Measurements from ENCODE around the gene CSF2.

CSF2 gene

GRCh38 chr5:132054697-132055440, 18.7 kb upstream of the CSF2 start:
- no peak for DNase-seq (ENCODE audit: low read depth)

- no peak for DNase-seq (ENCODE audit: low read depth)
These were observed 18.2 kb upstream of the CSF2 start for GRCh38 chr5:132055441-132055807.

- peak; percentile 62 for DNase-seq (ENCODE audit: low read depth)
These were observed 17.6 kb upstream of the CSF2 start for GRCh38 chr5:132055808-132056609.

- DNase-seq (ENCODE audit: low read depth): no peak
These were observed 16.7 kb upstream of the CSF2 start for GRCh38 chr5:132056610-132057497.

- no peak for DNase-seq (ENCODE audit: low read depth)
These were observed 15.9 kb upstream of the CSF2 start for GRCh38 chr5:132057498-132058255.

DNA sequence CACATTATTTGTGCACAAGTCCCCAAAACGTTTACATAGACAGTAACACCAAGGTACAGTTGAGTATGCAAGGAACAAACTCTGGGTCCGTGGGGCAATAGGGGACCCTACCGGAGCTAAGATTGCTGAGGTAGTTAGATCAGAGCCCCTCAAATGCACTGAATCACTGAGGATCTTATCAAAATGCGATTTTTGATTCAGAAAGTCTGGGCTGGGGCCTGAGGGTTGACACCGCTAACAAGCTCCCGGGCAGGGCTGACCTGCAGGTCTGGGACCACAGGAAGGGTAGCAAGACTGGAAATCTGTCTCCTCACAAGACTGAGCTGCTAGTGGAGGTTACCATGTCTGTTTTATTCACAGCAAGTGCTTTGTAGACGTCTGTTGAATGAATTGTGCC, 14.9 kb upstream of the CSF2 start:
- no peak for DNase-seq (ENCODE audit: low read depth)

DNA sequence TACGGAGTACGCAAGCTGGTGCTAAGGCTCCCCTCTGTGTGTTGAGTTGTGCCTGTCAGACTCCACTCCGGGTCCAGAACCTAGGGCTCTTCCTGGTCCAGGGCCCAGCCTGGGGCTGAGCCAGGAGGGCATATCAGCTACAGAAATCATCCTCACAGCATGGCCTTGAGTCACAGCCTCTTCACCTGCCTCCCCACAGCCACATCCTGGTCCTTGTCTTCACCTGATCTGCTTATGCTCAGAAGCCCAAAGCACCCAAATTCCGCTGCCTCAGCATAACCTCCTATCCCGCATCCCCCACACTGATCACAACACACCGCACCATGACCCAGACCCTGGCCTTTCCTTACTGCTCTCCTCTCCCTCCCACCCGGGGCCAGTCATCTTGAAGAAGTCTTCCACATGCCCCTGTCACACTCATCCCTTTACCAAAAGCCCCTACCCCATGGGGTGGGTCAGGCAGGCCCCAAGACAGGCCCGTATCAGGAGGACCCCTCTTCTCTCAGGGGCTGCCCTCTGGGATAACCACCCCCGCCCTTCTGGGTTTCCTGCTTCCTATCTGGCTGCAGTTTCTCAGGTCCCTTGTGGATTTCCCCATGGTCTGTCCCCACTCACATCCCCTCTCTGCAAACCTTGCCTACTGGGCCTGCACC, 14.4 kb upstream of the CSF2 start:
- DNase-seq (ENCODE audit: low read depth): peak; percentile 34

GRCh38 chr5:132059696-132060500, 13.7 kb upstream of the CSF2 start:
- no peak for DNase-seq (ENCODE audit: low read depth)

DNA sequence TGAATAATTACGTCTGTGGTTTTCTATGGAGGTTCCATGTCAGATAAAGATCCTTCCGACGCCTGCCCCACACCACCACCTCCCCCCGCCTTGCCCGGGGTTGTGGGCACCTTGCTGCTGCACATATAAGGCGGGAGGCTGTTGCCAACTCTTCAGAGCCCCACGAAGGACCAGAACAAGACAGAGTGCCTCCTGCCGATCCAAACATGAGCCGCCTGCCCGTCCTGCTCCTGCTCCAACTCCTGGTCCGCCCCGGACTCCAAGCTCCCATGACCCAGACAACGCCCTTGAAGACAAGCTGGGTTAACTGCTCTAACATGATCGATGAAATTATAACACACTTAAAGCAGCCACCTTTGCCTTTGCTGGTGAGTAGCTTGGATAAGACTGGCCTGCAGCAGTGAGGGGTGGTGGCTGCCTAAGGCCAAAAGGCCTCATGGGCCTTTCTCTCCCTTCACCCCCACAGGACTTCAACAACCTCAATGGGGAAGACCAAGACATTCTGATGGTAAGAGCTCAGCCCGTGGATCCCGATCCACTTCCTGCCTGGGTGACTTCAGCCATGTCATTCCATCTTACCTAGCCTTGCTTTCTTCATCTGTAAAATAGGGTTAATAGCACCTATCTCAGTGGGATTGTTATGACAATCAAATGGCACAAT, 13.0 kb upstream of the CSF2 start, which contains the start of gene IL3:
Gene IL3, plus strand, starts transcription at position 155 of the 661 bp plus-strand sequence. Its CDS starts 52 bp downstream, at position 207.
- no peak for DNase-seq (ENCODE audit: low read depth)

DNA sequence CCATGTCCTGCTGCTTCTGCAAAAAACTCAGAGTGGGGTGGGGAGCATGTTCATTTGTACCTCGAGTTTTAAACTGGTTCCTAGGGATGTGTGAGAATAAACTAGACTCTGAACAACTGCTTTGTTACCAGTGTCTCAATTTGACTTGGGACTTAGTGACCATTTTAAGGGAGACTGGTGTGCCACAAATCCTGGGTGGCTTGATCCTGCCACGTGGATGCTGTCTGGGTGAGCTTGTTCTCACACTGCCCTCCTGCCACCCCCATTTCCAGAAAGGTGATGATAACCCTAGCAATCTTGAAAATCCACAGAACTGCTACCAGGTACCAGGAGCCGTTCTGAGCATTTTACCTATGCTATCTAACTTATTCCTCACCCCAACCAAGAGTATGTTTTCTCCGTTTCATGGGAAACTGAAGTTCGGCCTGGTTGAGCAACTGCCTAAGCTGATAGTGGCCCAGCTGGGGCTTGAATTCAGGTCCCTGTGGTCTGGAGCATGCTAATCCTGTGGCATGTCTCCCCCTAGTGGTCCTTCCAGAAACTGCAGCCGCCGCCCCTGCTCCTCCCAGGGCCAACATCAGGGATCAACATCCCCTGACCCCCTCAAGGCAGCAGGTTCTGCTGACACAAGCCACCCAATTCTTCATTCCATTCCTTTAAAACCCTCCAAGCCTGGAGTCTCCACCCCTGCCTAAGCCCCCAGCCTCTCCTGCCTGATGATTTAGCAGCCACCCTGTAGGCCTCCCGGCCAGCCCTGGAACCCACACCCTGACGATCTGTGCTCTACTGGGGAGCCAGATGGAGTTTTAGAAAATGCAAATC, 10.3 kb upstream of the CSF2 start:
- peak; percentile 31 for DNase-seq (ENCODE audit: low read depth)

DNA sequence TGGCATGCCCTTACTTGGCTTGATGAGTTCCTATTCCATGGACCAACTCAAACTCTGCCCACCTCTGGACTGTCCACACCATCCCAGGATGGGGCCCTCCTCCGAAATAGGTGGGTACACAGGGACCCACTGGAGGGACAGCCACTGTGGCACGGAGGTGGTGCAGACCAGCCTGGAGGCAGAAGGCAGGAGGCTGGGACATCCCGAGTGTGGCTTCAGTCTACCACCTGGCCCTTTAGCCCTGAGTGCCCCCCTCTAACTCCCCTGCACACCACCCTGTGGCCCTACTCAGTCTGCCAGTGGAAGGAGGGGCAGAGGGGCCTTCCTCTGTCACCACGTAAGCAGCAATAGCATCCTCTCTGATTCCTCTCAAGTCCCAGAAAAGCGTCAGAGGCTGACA, 9.4 kb upstream of the CSF2 start:
- no peak for DNase-seq (ENCODE audit: low read depth)

DNA sequence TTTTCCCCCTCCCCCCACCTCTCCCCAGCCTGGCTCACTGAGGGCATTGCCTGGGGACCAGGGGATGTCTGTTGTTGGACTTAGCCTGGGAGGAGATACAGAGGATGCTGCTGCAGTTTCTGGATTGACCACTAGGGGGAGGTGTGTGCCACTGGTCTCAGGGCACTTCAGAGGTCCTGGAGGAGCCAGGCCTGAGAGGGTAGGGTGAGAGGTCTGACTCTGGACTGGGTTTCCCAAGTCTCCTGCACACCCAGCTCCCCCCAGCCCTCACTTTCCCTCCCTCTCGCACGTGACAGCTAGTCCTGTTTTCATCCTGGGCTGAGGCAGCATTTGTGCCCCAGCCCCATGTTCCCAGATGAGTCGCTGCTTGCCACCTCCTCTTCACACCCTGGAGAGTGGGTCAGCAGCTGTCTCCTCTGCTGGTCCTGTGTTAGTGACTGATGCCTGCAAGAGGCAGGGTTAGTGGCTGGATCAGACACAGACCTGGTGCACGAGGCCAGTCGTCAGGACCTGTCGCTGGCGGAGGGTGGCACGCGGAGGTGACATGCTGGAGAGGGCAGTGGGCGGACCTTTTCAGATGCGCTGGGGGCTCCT, 8.8 kb upstream of the CSF2 start:
- peak; percentile 41 for DNase-seq (ENCODE audit: low read depth)

- DNase-seq (ENCODE audit: low read depth): no peak
These were observed 8.1 kb upstream of the CSF2 start for GRCh38 chr5:132065351-132065937.

DNA sequence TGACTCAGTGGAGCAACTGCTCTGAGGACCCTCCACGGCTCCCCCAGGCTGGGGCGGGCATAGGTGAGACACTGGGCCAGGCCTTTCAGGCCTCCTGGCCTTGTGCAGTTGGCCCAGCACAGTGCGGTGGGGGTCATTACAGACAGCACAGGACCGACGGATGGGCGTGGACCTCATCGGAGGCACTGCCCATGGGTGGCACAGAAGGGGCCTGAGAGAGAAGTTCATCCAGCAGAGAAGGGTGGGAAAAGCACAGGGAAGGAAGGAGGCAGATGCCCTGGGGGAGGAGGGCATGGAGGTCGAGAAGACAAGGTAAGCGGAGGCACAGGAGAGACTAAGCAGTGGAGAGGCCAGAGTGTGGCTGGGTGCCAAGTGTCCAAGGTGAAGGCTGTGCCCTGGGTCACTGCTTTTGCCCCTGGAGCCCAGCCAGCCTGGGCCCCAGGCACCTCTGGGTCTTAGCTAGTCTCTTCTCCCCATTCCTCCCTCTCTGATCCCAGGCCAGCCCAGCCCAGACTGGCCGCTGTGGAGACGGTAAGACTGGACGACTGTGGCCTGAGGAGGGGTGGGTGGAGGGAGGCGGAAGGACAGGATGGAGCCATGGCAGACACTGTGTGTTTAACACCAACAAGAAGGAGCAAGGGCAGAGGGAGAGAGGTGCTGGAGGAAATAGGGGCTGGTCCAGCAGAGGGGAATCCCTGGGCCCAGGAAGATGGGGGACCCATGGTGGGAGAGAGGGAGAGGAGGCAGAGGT, 7.5 kb upstream of the CSF2 start:
- DNase-seq (ENCODE audit: low read depth): no peak

DNA sequence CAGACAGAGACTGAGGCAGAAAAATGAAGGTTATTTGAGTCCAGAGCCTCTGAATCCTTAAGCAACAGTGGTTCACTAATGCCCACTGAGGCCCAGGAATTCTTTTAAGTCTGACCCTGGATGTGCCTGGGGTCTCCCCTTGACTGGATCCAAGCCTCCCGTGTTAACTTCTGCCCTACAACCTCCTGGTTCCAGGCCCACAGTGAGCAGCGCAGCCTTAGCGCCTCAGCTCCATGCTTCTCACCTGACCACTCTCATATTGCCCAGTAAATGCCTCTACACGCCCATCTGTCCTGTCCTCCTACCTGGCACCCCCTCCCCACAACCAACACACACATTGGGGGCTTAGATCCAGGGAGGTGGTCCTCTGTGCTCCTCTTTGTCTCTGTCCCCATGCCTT, 6.7 kb upstream of the CSF2 start:
- DNase-seq (ENCODE audit: low read depth): no peak

DNA sequence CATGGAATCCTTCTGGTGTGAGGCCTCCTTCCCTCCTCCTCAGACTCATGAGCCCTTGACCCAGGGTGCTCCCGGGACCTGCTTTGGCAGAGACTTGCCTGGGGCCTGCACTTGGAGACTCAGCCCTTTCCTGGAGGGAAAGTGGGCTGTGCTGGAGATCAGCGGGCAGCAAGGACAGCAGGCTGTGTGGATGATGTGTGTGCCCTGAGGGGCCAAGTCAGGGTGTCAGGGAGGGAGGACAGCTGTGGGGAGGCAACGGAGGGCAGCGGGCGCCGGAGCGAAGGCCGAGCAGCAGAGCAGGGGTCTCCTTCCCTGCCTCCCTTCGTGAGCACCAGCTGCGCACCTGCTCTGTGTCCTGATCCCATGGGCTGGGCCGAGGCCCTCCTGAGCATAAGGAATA, 6.1 kb upstream of the CSF2 start:
- DNase-seq (ENCODE audit: low read depth): no peak
